WTC11 (cell line): ENCODE data around the gene TMEM9. TPM values are rescaled to one million over a fixed set of nuclear protein-coding genes. Genes with fewer than 3 reads are reported as not detected.

Experiments
- ATAC-seq: fragments of 200-7000 bp; cut with Tn5 transposase; 2 replicates; pipeline ENCODE4 v1.10.0; 2021; ENCODE audit warnings: mild to moderate bottlenecking, moderate library complexity
- CTCF ChIA-PET: fragments of 300-600 bp; sonication (Branson Sonifier 250); formaldehyde crosslinking; loops from one replicate; lab custom pipeline; 2021; ENCODE audit warnings: antibody characterized with exemption; lab: Charles Lee
- POLR2A ChIA-PET: fragments of 350-600 bp; sonication (Branson Sonifier 250); formaldehyde crosslinking; loops from one replicate; lab custom pipeline; 2021; ENCODE audit warnings: antibody characterized with exemption; lab: Charles Lee
- DNase-seq: peaks from one replicate; pipeline ENCODE4 v3.0.0; 2021; ENCODE audit warnings: low spot score
- H3K27ac Mint-ChIP-seq: 2 replicates; pipeline ENCODE4 v1.8.0; 2021; ENCODE audit warnings: mixed read lengths
- H3K27me3 Mint-ChIP-seq: 2 replicates; pipeline ENCODE4 v1.8.0; 2021; ENCODE audit warnings: low read depth, mild to moderate bottlenecking, moderate library complexity, mixed read lengths
- H3K36me3 Mint-ChIP-seq: 2 replicates; pipeline ENCODE4 v1.8.0; 2021; ENCODE audit warnings: mixed read lengths
- H3K4me1 Mint-ChIP-seq: 2 replicates; pipeline ENCODE4 v1.8.0; 2022; ENCODE audit warnings: mixed read lengths
- H3K4me3 Mint-ChIP-seq: 2 replicates; pipeline ENCODE4 v1.8.0; 2021; ENCODE audit warnings: mild to moderate bottlenecking, moderate library complexity, mixed read lengths
- H3K9me3 Mint-ChIP-seq: 2 replicates; pipeline ENCODE4 v1.8.0; 2021; ENCODE audit warnings: mixed read lengths
- ARID4B ChIP-seq: sonication (generic); formaldehyde crosslinking; IDR thresholded peaks from 2 replicates; pipeline ENCODE4 v1.8.0; 2023; ENCODE audit warnings: missing genetic modification reagents, mild to moderate bottlenecking, borderline replicate concordance
- ATF2 ChIP-seq: sonication (generic); formaldehyde crosslinking; IDR thresholded peaks from 2 replicates; pipeline ENCODE4 v1.8.1; 2022; ENCODE audit warnings: low read depth, missing genetic modification reagents, borderline replicate concordance
- IRF1 ChIP-seq: sonication (generic); formaldehyde crosslinking; IDR thresholded peaks from 2 replicates; pipeline ENCODE4 v1.8.0; 2023; ENCODE audit warnings: missing genetic modification reagents
- NR1H2 ChIP-seq: sonication (generic); formaldehyde crosslinking; IDR thresholded peaks from 2 replicates; pipeline ENCODE4 v1.9.0; 2021; ENCODE audit warnings: mild to moderate bottlenecking, moderate library complexity, missing genetic modification reagents
- SP1 ChIP-seq: sonication (generic); formaldehyde crosslinking; conservative IDR thresholded peaks from 2 replicates; pipeline ENCODE4 v1.8.1; 2022; ENCODE audit warnings: missing genetic modification reagents
- TEAD1 ChIP-seq: sonication (generic); formaldehyde crosslinking; IDR thresholded peaks from 2 replicates; pipeline ENCODE4 v1.8.0; 2022; ENCODE audit warnings: mild to moderate bottlenecking, missing genetic modification reagents
- ZNF416 ChIP-seq: fragments of 250-450 bp; sonication (Bioruptor Pico); IDR thresholded peaks from 2 replicates; pipeline ENCODE4 v1.9.0; 2021; ENCODE audit warnings: mild to moderate bottlenecking, inconsistent platforms
- total RNA-seq: library from RNA; stranded (reverse); gene quantifications from 3 replicates; pipeline ENCODE4 v1.2.3, GENCODE V29; 2021
- TF ChIP-seq, protein P1 (sequence below): sonication (generic); formaldehyde crosslinking; IDR thresholded peaks from 2 replicates; pipeline ENCODE4 v1.8.1; 2023; ENCODE audit warnings: mild to moderate bottlenecking, missing genetic modification reagents, borderline replicate concordance
- TF ChIP-seq, protein P2 (sequence below): fragments of 250-450 bp; sonication (Bioruptor Pico); IDR thresholded peaks from 2 replicates; pipeline ENCODE4 v1.9.0; 2021; ENCODE audit warnings: mild to moderate bottlenecking
- TF ChIP-seq, protein P3 (sequence below): sonication (generic); formaldehyde crosslinking; IDR thresholded peaks from 2 replicates; pipeline ENCODE4 v1.8.1; 2023; ENCODE audit warnings: mild to moderate bottlenecking, missing genetic modification reagents
- TF ChIP-seq, protein P4 (sequence below): fragments of 250-450 bp; sonication (Bioruptor Pico); IDR thresholded peaks from 2 replicates; pipeline ENCODE4 v1.8.0; 2021; ENCODE audit warnings: mild to moderate bottlenecking
- TF ChIP-seq, protein P5 (sequence below): sonication (generic); formaldehyde crosslinking; IDR thresholded peaks from 2 replicates; pipeline ENCODE4 v1.8.1; 2022; ENCODE audit warnings: mild to moderate bottlenecking, moderate library complexity, missing genetic modification reagents

TMEM9 gene
- total RNA-seq, 1 experiment from 2014 or later = 97.5 TPM

DNA sequence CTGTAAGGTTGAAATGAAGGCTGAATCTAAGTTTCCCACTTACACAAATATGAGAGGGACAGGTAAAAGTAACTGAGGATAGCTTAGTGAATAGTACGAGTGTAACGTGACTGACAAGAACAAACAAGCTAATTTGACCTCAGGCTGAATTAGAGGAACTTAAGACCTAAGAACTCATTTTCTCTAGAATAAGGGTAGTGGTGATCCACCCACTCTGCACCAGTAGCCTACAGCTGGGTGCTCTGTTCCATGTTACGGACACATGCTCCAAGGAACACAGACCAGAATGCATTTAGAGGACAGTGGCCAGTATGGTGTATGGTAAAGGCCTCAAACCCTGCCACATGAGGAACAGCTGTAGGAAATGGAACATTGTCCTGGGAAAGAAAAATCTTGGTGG, 14.9 kb upstream of the TMEM9 start:
- DNase-seq = no peak
- TF ChIP-seq IRF1 (CRISPR knock-in tag) (no peak), NR1H2 (CRISPR knock-in tag) (no peak)
- TF ChIP-seq, all 79 proteins: peak for 0
- ATAC-seq = no peak
- ChIA-PET CTCF (interaction anchor here (1.0 to 1.5 kb wide), 3 partner anchors 15 to 190 kb away, joined by 3 to 4 read pairs (median 4); partner anchors contain the start of gene TMEM9), POLR2A (interaction anchor here (0.6 kb wide), 1 partner anchor 15 kb away, joined by 3 read pairs; the partner anchor contains the start of gene TMEM9)
- H3K27me3 Mint-ChIP-seq = peaks cover 34% of the 10 kb centered on the region
- H3K4me1 Mint-ChIP-seq = peaks cover 7% of the 10 kb centered on the region
- H3K27ac Mint-ChIP-seq = no peak overlapping the region
- no peak overlapping the region for H3K4me3 Mint-ChIP-seq
- H3K36me3 Mint-ChIP-seq = no peaks in the 10 kb centered on the region
- no peaks in the 10 kb centered on the region for H3K9me3 Mint-ChIP-seq

DNA sequence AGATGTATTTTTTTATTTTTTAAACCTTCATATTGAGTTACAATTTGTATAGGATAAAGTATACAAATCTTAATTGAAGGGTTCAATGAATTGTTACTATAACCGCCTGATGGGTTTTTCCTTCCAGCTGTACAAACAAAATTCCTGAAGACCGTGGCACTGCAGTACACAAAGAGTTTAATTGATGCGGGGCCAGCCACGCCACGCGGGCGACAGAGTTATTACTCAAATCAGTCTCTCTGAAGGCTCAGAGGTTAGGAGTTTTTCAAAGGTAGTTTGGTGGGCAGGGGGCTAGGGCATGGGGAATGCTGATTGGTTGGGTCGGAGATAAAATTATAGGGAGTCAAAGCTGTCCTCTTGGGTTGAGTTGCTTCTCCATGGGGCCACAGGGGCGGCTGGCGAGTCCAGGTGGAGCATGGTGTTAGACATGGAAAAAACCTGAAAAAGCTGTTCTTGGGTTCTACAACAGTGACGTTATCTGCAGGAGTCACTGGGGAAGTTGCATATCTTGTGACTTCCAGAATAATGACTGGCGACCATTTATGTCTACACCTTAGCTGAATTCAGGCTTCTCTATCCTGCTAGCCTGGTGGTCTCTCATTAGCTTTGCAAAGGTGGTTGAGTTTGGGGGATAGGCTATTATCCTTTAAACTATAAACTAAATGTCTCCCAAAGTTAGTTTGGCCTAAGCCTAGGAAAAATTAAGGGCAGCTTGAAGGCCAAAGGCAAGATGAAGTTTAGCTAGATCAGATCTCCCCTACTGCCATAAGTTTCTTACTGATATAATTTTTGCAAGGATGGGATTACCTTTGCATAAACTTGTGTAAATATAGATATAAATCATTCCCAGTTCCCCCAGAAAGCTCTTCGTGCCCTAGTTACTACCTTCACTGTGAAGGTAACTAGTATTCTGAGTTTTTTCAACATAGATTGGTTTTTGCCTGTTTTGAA, 13.0 kb upstream of the TMEM9 start:
- DNase-seq = no peak
- H3K27me3 Mint-ChIP-seq = peaks cover 30% of the 10 kb centered on the region
- no peaks in the 10 kb centered on the region for H3K9me3 Mint-ChIP-seq
- peaks cover 7% of the 10 kb centered on the region for H3K4me1 Mint-ChIP-seq
- H3K36me3 Mint-ChIP-seq = no peaks in the 10 kb centered on the region
- H3K4me3 Mint-ChIP-seq = no peak overlapping the region
- no peak overlapping the region for H3K27ac Mint-ChIP-seq
- POLR2A ChIA-PET = interaction anchor here (2.3 kb wide), 1 partner anchor 13 kb away, joined by 7 read pairs; the partner anchor contains the start of gene TMEM9
- TF ChIP-seq, protein P1, sequence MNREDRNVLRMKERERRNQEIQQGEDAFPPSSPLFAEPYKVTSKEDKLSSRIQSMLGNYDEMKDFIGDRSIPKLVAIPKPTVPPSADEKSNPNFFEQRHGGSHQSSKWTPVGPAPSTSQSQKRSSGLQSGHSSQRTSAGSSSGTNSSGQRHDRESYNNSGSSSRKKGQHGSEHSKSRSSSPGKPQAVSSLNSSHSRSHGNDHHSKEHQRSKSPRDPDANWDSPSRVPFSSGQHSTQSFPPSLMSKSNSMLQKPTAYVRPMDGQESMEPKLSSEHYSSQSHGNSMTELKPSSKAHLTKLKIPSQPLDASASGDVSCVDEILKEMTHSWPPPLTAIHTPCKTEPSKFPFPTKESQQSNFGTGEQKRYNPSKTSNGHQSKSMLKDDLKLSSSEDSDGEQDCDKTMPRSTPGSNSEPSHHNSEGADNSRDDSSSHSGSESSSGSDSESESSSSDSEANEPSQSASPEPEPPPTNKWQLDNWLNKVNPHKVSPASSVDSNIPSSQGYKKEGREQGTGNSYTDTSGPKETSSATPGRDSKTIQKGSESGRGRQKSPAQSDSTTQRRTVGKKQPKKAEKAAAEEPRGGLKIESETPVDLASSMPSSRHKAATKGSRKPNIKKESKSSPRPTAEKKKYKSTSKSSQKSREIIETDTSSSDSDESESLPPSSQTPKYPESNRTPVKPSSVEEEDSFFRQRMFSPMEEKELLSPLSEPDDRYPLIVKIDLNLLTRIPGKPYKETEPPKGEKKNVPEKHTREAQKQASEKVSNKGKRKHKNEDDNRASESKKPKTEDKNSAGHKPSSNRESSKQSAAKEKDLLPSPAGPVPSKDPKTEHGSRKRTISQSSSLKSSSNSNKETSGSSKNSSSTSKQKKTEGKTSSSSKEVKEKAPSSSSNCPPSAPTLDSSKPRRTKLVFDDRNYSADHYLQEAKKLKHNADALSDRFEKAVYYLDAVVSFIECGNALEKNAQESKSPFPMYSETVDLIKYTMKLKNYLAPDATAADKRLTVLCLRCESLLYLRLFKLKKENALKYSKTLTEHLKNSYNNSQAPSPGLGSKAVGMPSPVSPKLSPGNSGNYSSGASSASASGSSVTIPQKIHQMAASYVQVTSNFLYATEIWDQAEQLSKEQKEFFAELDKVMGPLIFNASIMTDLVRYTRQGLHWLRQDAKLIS (CRISPR knock-in tag) = no peak
- TF ChIP-seq ARID4B (CRISPR knock-in tag) = no peak
- TF ChIP-seq, protein P2, sequence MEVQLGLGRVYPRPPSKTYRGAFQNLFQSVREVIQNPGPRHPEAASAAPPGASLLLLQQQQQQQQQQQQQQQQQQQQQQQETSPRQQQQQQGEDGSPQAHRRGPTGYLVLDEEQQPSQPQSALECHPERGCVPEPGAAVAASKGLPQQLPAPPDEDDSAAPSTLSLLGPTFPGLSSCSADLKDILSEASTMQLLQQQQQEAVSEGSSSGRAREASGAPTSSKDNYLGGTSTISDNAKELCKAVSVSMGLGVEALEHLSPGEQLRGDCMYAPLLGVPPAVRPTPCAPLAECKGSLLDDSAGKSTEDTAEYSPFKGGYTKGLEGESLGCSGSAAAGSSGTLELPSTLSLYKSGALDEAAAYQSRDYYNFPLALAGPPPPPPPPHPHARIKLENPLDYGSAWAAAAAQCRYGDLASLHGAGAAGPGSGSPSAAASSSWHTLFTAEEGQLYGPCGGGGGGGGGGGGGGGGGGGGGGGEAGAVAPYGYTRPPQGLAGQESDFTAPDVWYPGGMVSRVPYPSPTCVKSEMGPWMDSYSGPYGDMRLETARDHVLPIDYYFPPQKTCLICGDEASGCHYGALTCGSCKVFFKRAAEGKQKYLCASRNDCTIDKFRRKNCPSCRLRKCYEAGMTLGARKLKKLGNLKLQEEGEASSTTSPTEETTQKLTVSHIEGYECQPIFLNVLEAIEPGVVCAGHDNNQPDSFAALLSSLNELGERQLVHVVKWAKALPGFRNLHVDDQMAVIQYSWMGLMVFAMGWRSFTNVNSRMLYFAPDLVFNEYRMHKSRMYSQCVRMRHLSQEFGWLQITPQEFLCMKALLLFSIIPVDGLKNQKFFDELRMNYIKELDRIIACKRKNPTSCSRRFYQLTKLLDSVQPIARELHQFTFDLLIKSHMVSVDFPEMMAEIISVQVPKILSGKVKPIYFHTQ (CRISPR knock-in tag) = no peak
- TF ChIP-seq TEAD1 = no peak
- no peak for TF ChIP-seq ATF2 (CRISPR knock-in tag)
- TF ChIP-seq, protein P3, sequence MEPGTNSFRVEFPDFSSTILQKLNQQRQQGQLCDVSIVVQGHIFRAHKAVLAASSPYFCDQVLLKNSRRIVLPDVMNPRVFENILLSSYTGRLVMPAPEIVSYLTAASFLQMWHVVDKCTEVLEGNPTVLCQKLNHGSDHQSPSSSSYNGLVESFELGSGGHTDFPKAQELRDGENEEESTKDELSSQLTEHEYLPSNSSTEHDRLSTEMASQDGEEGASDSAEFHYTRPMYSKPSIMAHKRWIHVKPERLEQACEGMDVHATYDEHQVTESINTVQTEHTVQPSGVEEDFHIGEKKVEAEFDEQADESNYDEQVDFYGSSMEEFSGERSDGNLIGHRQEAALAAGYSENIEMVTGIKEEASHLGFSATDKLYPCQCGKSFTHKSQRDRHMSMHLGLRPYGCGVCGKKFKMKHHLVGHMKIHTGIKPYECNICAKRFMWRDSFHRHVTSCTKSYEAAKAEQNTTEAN = no peak
- TF ChIP-seq, protein P4, sequence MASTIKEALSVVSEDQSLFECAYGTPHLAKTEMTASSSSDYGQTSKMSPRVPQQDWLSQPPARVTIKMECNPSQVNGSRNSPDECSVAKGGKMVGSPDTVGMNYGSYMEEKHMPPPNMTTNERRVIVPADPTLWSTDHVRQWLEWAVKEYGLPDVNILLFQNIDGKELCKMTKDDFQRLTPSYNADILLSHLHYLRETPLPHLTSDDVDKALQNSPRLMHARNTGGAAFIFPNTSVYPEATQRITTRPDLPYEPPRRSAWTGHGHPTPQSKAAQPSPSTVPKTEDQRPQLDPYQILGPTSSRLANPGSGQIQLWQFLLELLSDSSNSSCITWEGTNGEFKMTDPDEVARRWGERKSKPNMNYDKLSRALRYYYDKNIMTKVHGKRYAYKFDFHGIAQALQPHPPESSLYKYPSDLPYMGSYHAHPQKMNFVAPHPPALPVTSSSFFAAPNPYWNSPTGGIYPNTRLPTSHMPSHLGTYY (CRISPR knock-in tag) = no peak
- no peak for TF ChIP-seq IRF1 (CRISPR knock-in tag)
- TF ChIP-seq SP1 (CRISPR knock-in tag) = no peak
- TF ChIP-seq ZNF416 (CRISPR knock-in tag) = no peak
- TF ChIP-seq, protein P5, sequence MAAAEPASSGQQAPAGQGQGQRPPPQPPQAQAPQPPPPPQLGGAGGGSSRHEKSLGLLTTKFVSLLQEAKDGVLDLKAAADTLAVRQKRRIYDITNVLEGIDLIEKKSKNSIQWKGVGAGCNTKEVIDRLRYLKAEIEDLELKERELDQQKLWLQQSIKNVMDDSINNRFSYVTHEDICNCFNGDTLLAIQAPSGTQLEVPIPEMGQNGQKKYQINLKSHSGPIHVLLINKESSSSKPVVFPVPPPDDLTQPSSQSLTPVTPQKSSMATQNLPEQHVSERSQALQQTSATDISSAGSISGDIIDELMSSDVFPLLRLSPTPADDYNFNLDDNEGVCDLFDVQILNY = no peak
- CTCF ChIA-PET = interaction anchor here (1.0 to 1.8 kb wide), 4 partner anchors 9 to 195 kb away, joined by 3 to 4 read pairs (median 3); no protein-coding TSS in a partner anchor
- ATAC-seq = no peak
